ENCODE measurements around the gene GMNN. TPM values are rescaled to one million over a fixed set of nuclear protein-coding genes. Genes with fewer than 3 reads are reported as not detected.

GMNN gene
- polyA plus RNA-seq, 3 donors, result 2.6 to 5.2 (median 2.9) TPM

DNA sequence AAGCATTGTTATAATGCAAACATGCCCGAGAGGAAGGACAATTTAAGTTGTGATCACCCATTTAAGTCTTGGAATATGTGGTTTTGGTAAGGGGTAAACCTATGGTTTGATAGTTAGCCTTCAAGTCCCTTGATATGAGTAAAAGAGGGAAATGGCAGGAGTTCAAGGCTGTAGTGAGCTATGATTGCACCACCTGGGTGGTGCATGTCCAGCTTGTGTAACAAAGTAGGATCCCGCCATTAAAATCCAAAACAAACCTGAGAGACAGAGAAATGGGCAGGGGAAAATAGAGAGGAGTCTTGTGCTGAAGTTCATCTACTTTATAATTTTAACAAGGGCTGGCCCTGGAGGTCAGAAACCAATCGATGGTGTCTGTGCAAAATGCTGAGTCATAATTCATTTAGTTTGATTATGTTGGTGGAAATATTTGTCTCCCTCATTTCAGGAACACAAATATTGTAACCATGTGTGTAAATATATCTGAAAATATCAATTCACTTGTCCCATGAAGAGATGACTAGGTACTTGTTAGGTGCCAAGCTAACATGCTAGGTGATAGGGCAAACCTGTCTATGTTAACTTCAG lies 47.2 kb downstream of the GMNN start:
- Histone ChIP-seq H3K27ac (ENCODE audit: low read depth in 1 of 2, low read length in 2 of 2) (peak overlapping the region in 1 of 2 donors; percentile 25), H3K36me3 (replicated peaks in 1 of 2; ENCODE audit: control insufficient read depth in 1 of 2, insufficient read depth in 2 of 2, low read length in 2 of 2) (peaks cover 91 to 96% of the 10 kb centered on the region in 2 donors), H3K79me2 (ENCODE audit: insufficient read depth, low read length) (no peaks in the 10 kb centered on the region), H3K4me1 (ENCODE audit: control insufficient read depth in 1 of 2, insufficient read depth in 2 of 2, low read length in 2 of 2) (no peaks in the 10 kb centered on the region), H3K4me2 (replicated peaks; ENCODE audit: extremely low read depth, low read length, poor library complexity, severe bottlenecking) (no peak overlapping the region), H3K4me3 (replicated peaks in 1 of 3; ENCODE audit: low read depth in 2 of 3, low read length in 3 of 3) (no peak overlapping the region), H3K27me3 (ENCODE audit: control insufficient read depth in 2 of 2, insufficient read depth in 2 of 2, low read length in 2 of 2) (no peaks in the 10 kb centered on the region), H4K20me1 (ENCODE audit: insufficient read depth, low read length) (peaks cover 91% of the 10 kb centered on the region), H3K9ac (ENCODE audit: insufficient read depth, low read length, poor library complexity, severe bottlenecking) (no peak overlapping the region), H3K9me3 (replicated peaks in 1 of 2; ENCODE audit: control insufficient read depth in 1 of 2, insufficient read depth in 1 of 2, low read length in 2 of 2) (peaks cover 0 to 4% of the 10 kb centered on the region in 2 donors), H2AFZ (ENCODE audit: insufficient read depth, low read depth, low read length, poor library complexity, severe bottlenecking) (no peak overlapping the region)
- Mint-ChIP-seq H3K27me3 (ENCODE audit: low read depth in 3 of 3) (no peaks in the 10 kb centered on the region), H3K4me1 (no peaks in the 10 kb centered on the region), H3K36me3 (peaks cover 74 to 87% of the 10 kb centered on the region in 2 donors), H3K9me3 (no peaks in the 10 kb centered on the region), H3K27ac (peak overlapping the region in 2 of 7 donors; percentile 64 to 72), H3K4me3 (no peak overlapping the region)
- intact Hi-C loops (cut with micrococcal nuclease), result no loop called here
- WGBS (ENCODE audit: insufficient coverage), result no CpG with 5 or more reads among the region's 3 CpGs
- TF ChIP-seq, protein P1, sequence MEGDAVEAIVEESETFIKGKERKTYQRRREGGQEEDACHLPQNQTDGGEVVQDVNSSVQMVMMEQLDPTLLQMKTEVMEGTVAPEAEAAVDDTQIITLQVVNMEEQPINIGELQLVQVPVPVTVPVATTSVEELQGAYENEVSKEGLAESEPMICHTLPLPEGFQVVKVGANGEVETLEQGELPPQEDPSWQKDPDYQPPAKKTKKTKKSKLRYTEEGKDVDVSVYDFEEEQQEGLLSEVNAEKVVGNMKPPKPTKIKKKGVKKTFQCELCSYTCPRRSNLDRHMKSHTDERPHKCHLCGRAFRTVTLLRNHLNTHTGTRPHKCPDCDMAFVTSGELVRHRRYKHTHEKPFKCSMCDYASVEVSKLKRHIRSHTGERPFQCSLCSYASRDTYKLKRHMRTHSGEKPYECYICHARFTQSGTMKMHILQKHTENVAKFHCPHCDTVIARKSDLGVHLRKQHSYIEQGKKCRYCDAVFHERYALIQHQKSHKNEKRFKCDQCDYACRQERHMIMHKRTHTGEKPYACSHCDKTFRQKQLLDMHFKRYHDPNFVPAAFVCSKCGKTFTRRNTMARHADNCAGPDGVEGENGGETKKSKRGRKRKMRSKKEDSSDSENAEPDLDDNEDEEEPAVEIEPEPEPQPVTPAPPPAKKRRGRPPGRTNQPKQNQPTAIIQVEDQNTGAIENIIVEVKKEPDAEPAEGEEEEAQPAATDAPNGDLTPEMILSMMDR (IDR thresholded peaks at IDR 0.05), result no peak
- DNase-seq, result no peak

DNA sequence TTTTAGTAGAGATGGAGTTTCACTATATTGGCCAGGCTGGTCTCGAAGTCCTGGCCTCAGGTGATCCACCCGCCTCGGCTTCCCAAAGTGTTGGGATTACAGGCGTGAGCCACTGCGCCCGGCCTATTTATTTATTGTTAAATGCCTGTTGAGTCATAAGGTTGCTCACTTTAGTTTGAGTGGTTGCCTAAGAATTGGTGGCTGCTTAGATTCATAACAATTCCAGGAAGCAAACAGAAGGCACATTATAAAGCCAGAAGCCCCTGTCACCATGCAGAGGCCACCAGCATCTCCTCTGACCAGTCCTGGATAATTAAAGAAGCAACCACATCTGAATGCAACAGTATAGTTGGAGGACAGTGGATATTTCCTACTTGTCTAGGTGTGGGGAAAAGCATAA lies 48.0 kb downstream of the GMNN start:
- Mint-ChIP-seq H3K9me3 (no peaks in the 10 kb centered on the region), H3K27ac (no peak overlapping the region), H3K4me3 (no peak overlapping the region), H3K4me1 (no peaks in the 10 kb centered on the region), H3K27me3 (ENCODE audit: low read depth in 3 of 3) (no peaks in the 10 kb centered on the region), H3K36me3 (peaks cover 80 to 93% of the 10 kb centered on the region in 2 donors)
- WGBS (ENCODE audit: insufficient coverage), result 92% methylated on average over 6 of the region's 6 CpGs
- H3K79me2 ChIP-seq (ENCODE audit: insufficient read depth, low read length), result no peaks in the 10 kb centered on the region
- H3K36me3 ChIP-seq (replicated peaks in 1 of 2; ENCODE audit: control insufficient read depth in 1 of 2, insufficient read depth in 2 of 2, low read length in 2 of 2), result peaks cover 97 to 100% of the 10 kb centered on the region in 2 donors
- H3K9ac ChIP-seq (ENCODE audit: insufficient read depth, low read length, poor library complexity, severe bottlenecking), result no peak overlapping the region
- no peaks in the 10 kb centered on the region for H3K4me1 ChIP-seq (ENCODE audit: control insufficient read depth in 1 of 2, insufficient read depth in 2 of 2, low read length in 2 of 2)
- no peak for DNase-seq
- no peak overlapping the region for H3K4me2 ChIP-seq (replicated peaks; ENCODE audit: extremely low read depth, low read length, poor library complexity, severe bottlenecking)
- no peak overlapping the region for H3K27ac ChIP-seq (ENCODE audit: low read depth in 1 of 2, low read length in 2 of 2)
- H3K27me3 ChIP-seq (ENCODE audit: control insufficient read depth in 2 of 2, insufficient read depth in 2 of 2, low read length in 2 of 2), result no peaks in the 10 kb centered on the region
- peaks cover 98% of the 10 kb centered on the region for H4K20me1 ChIP-seq (ENCODE audit: insufficient read depth, low read length)
- TF ChIP-seq, protein P1 (IDR thresholded peaks at IDR 0.05), result no peak
- intact Hi-C loops (cut with micrococcal nuclease), result no loop called here
- H3K4me3 ChIP-seq (replicated peaks in 1 of 3; ENCODE audit: low read depth in 2 of 3, low read length in 3 of 3), result no peak overlapping the region
- H3K9me3 ChIP-seq (replicated peaks in 1 of 2; ENCODE audit: control insufficient read depth in 1 of 2, insufficient read depth in 1 of 2, low read length in 2 of 2), result peaks cover 0 to 4% of the 10 kb centered on the region in 2 donors
- no peak overlapping the region for H2AFZ ChIP-seq (ENCODE audit: insufficient read depth, low read depth, low read length, poor library complexity, severe bottlenecking)

All from CD14-positive monocyte (primary cell).